GM19239 (cell line): ENCODE data around the gene SMIM12.

ENCODE experiments used
- DNase-seq: peaks from one replicate; pipeline ENCODE4 v3.0.0; 2011; ENCODE audit warnings: low spot score; ENCODE audit not compliant: insufficient read length
- FAIRE-seq: peaks from 2 replicates; lab custom pipeline; 2011; peaks lifted over from hg19 to GRCh38; lab: Jason Lieb, UNC

Gene SMIM12

GRCh38 chr1:34859446-34860200 is at the start of gene SMIM12:
Gene SMIM12 (minus strand): TSS chr1:34859749. CDS start chr1:34855977, 3,772 bp downstream.
- DNase-seq (peak; percentile 95), FAIRE-seq (peak; percentile 96)

- DNase-seq, result no peak
- no peak for FAIRE-seq
These were observed 48.8 kb upstream of the SMIM12 start for GRCh38 chr1:34908369-34908768.

GRCh38 chr1:34907487-34908090 is 48.0 kb upstream of the SMIM12 start:
- DNase-seq (no peak), FAIRE-seq (no peak)

- FAIRE-seq (no peak), DNase-seq (no peak)
These were observed 47.2 kb upstream of the SMIM12 start for GRCh38 chr1:34906756-34907155.

GRCh38 chr1:34906222-34906621 is 46.7 kb upstream of the SMIM12 start:
- DNase-seq, result no peak
- no peak for FAIRE-seq

- FAIRE-seq (no peak), DNase-seq (no peak)
These were observed 45.5 kb upstream of the SMIM12 start for GRCh38 chr1:34905098-34905459.

- FAIRE-seq (no peak), DNase-seq (no peak)
These were observed 44.9 kb upstream of the SMIM12 start for GRCh38 chr1:34904236-34905097.

- DNase-seq (no peak), FAIRE-seq (no peak)
These were observed 42.4 kb upstream of the SMIM12 start for GRCh38 chr1:34901919-34902318.

GRCh38 chr1:34900775-34901502 is 41.4 kb upstream of the SMIM12 start:
- DNase-seq (no peak), FAIRE-seq (no peak)

- FAIRE-seq (no peak), DNase-seq (no peak)
These were observed 40.4 kb upstream of the SMIM12 start for GRCh38 chr1:34899906-34900305.

- FAIRE-seq (no peak), DNase-seq (no peak)
These were observed 39.9 kb upstream of the SMIM12 start for GRCh38 chr1:34899471-34899870.

GRCh38 chr1:34898330-34898761 is 38.8 kb upstream of the SMIM12 start:
- FAIRE-seq, result no peak
- no peak for DNase-seq

GRCh38 chr1:34896612-34897011 is 37.1 kb upstream of the SMIM12 start:
- FAIRE-seq (no peak), DNase-seq (no peak)

- FAIRE-seq (no peak), DNase-seq (no peak)
These were observed 30.2 kb upstream of the SMIM12 start for GRCh38 chr1:34889705-34890104.

GRCh38 chr1:34887593-34887992 is 28.0 kb upstream of the SMIM12 start:
- DNase-seq (no peak), FAIRE-seq (no peak)

- no peak for DNase-seq
- FAIRE-seq, result no peak
These were observed 26.1 kb upstream of the SMIM12 start for GRCh38 chr1:34885405-34886247.

GRCh38 chr1:34884961-34885360 is 25.4 kb upstream of the SMIM12 start:
- FAIRE-seq (no peak), DNase-seq (no peak)

- FAIRE-seq (no peak), DNase-seq (no peak)
These were observed 25.0 kb upstream of the SMIM12 start for GRCh38 chr1:34884536-34884935.

GRCh38 chr1:34879230-34879629 is 19.7 kb upstream of the SMIM12 start:
- DNase-seq (no peak), FAIRE-seq (no peak)
